HepG2 (cell line): ENCODE results near the gene MEIOB. TPM values are rescaled to one million over a fixed set of nuclear protein-coding genes. Genes with fewer than 3 reads are reported as not detected.

Experiments
- HDAC6 ChIP-seq: fragments of 200-600 bp; sonication (generic); IDR thresholded peaks from 2 replicates; pipeline ENCODE4 v1.7.0; 2017; ENCODE audit warnings: mild to moderate bottlenecking, antibody characterized with exemption, low read length, low read depth
- HOXA5 ChIP-seq: sonication (generic); formaldehyde crosslinking; IDR thresholded peaks from 2 replicates; pipeline ENCODE4 v1.4.0; 2020; ENCODE audit warnings: missing genetic modification reagents
- IRX3 ChIP-seq: sonication (generic); formaldehyde crosslinking; IDR thresholded peaks from 2 replicates; pipeline ENCODE4 v1.8.1; 2023; ENCODE audit warnings: mild to moderate bottlenecking, low read depth, missing genetic modification reagents, borderline replicate concordance
- KAT8 ChIP-seq: IDR thresholded peaks from 2 replicates; pipeline ENCODE4 v1.6.1; 2016; ENCODE audit warnings: missing genetic modification reagents, missing compliant biosample characterization
- KDM3A ChIP-seq: IDR thresholded peaks from 2 replicates; pipeline ENCODE4 v1.6.1; 2018; ENCODE audit warnings: low read depth, missing compliant biosample characterization
- KLF6 ChIP-seq: IDR thresholded peaks from 2 replicates; pipeline ENCODE4 v1.8.0; 2016; ENCODE audit warnings: missing biosample characterization, missing genetic modification reagents
- NR2C2 ChIP-seq: sonication (generic); formaldehyde crosslinking; IDR thresholded peaks from 2 replicates; pipeline ENCODE4 v1.4.0; 2020; ENCODE audit warnings: missing genetic modification reagents, mild to moderate bottlenecking, moderate library complexity, borderline replicate concordance
- RARG ChIP-seq: sonication (generic); formaldehyde crosslinking; IDR thresholded peaks from 2 replicates; pipeline ENCODE4 v1.4.0; 2020; ENCODE audit warnings: low read depth, mild to moderate bottlenecking, missing genetic modification reagents
- RBM22 ChIP-seq: fragments of 200-400 bp; formaldehyde crosslinking; optimal IDR thresholded peaks from 2 replicates; pipeline ENCODE3; 2017; ENCODE audit warnings: mild to moderate bottlenecking, low read length, moderate library complexity
- SRSF9 ChIP-seq: fragments of 200-400 bp; formaldehyde crosslinking; IDR thresholded peaks from 2 replicates; pipeline ENCODE4 v1.6.1; 2018; ENCODE audit warnings: borderline replicate concordance, mild to moderate bottlenecking, low read depth, low read length; ENCODE audit not compliant: insufficient read depth, poor library complexity, severe bottlenecking
- STAG1 ChIP-seq: sonication (generic); formaldehyde crosslinking; IDR thresholded peaks from 2 replicates; pipeline ENCODE4 v1.4.0; 2020; ENCODE audit warnings: missing genetic modification reagents
- ZNF75D ChIP-seq: sonication (generic); formaldehyde crosslinking; IDR thresholded peaks from 2 replicates; pipeline ENCODE4 v1.8.1; 2023; ENCODE audit warnings: missing genetic modification reagents, mild to moderate bottlenecking, borderline replicate concordance
- polyA plus RNA-seq, 8 experiments: library from polyadenylated mRNA; depleted of rRNA in 3 of 8; stranded (reverse) in 7 of 8; unstranded in 1 of 8; fragments of >200 nt; fragmentation: Illumina TruSeq in 4 of 8; extraction: Trizol in 4 of 8; gene quantifications; 2 replicates each; pipeline versions ENCODE4 v1.2.1 to v1.2.3, GENCODE V29; 2011 to 2016; ENCODE audit warnings: low read depth in 4 of 8, missing spikeins in 1 of 8, mixed read lengths in 1 of 8; ENCODE audit not compliant: insufficient read depth in 1 of 8
- total RNA-seq, 5 experiments: library from RNA; depleted of rRNA; stranded (reverse); fragments of >200 nt; fragmentation: Illumina TruSeq; extraction: Trizol; gene quantifications; 2 replicates each; pipeline ENCODE4 v1.2.3, GENCODE V29; 2016; ENCODE audit warnings: low read depth in 1 of 5
- TF ChIP-seq, protein P1 (sequence below): IDR thresholded peaks from 2 replicates; pipeline ENCODE4 v1.6.1; 2012; ENCODE audit warnings: low read length, improper control_type of control experiment
- TF ChIP-seq, protein P2 (sequence below): IDR thresholded peaks from 2 replicates; pipeline ENCODE4 v1.4.0; 2020; ENCODE audit warnings: mild to moderate bottlenecking, missing genetic modification reagents
- TF ChIP-seq, protein P3 (sequence below): sonication (generic); formaldehyde crosslinking; IDR thresholded peaks from 2 replicates; pipeline ENCODE4 v1.5.1; 2020; ENCODE audit warnings: missing genetic modification reagents, mild to moderate bottlenecking, borderline replicate concordance
- TF ChIP-seq, protein P4 (sequence below): sonication (generic); formaldehyde crosslinking; IDR thresholded peaks from 2 replicates; pipeline ENCODE4 v1.8.0; 2023; ENCODE audit warnings: mild to moderate bottlenecking, missing genetic modification reagents
- TF ChIP-seq, protein P5 (sequence below): IDR thresholded peaks from 2 replicates; pipeline ENCODE4 v1.6.1; 2016; ENCODE audit warnings: low read depth, control low read depth

MEIOB gene
- total and polyA plus RNA-seq, 2 of the 13 experiments (the other 11 are each of a cell fraction or from before 2014, with no cell fraction given) = 0.17 TPM; not detected in 1

DNA sequence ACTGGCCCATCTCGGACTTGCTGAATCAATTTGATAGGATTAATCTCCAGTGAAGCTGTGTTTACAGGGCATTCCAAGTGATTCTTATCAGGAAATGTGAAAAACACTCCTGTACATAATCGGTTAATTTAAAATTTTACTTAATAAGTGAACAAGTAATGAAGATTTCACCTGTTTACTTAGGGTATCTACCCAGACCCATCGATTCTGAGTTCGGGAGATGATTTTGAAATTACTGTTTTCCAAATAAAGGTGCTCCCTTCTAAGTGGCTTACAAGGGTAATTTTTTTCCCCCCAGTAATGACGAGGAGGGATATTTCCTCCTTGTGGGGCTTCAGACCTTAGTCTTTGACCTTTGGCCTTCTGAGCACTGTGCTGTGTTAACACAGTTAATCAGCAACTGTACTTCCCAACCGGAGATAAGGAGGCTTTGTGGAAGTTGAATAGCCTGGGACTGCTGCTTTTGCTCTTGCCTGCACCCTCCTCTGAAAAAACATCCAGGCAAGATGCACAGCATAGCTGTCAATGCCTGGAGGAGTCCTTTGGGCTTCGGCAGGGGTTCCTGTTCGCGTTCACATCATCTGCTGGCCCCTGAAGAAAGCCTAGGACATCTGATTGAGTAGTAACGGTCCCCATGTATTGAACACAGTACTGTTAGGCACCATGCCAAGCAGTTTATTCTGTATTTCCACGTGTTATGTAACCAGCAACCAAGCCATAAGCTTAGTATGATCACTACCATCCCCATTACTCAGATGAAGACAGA lies 43.1 kb downstream of the MEIOB start (continued):
- no peak for TF ChIP-seq ZNF75D (CRISPR knock-in tag)
- TF ChIP-seq IRX3 (CRISPR knock-in tag) = 0 out of 2 replicates have a peak, but pooled peaks have one; percentile 50
- TF ChIP-seq HDAC6 = no peak
- no peak for TF ChIP-seq RARG (CRISPR knock-in tag)
- TF ChIP-seq, protein P1, sequence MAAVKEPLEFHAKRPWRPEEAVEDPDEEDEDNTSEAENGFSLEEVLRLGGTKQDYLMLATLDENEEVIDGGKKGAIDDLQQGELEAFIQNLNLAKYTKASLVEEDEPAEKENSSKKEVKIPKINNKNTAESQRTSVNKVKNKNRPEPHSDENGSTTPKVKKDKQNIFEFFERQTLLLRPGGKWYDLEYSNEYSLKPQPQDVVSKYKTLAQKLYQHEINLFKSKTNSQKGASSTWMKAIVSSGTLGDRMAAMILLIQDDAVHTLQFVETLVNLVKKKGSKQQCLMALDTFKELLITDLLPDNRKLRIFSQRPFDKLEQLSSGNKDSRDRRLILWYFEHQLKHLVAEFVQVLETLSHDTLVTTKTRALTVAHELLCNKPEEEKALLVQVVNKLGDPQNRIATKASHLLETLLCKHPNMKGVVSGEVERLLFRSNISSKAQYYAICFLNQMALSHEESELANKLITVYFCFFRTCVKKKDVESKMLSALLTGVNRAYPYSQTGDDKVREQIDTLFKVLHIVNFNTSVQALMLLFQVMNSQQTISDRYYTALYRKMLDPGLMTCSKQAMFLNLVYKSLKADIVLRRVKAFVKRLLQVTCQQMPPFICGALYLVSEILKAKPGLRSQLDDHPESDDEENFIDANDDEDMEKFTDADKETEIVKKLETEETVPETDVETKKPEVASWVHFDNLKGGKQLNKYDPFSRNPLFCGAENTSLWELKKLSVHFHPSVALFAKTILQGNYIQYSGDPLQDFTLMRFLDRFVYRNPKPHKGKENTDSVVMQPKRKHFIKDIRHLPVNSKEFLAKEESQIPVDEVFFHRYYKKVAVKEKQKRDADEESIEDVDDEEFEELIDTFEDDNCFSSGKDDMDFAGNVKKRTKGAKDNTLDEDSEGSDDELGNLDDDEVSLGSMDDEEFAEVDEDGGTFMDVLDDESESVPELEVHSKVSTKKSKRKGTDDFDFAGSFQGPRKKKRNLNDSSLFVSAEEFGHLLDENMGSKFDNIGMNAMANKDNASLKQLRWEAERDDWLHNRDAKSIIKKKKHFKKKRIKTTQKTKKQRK = no peak
- TF ChIP-seq, protein P2, sequence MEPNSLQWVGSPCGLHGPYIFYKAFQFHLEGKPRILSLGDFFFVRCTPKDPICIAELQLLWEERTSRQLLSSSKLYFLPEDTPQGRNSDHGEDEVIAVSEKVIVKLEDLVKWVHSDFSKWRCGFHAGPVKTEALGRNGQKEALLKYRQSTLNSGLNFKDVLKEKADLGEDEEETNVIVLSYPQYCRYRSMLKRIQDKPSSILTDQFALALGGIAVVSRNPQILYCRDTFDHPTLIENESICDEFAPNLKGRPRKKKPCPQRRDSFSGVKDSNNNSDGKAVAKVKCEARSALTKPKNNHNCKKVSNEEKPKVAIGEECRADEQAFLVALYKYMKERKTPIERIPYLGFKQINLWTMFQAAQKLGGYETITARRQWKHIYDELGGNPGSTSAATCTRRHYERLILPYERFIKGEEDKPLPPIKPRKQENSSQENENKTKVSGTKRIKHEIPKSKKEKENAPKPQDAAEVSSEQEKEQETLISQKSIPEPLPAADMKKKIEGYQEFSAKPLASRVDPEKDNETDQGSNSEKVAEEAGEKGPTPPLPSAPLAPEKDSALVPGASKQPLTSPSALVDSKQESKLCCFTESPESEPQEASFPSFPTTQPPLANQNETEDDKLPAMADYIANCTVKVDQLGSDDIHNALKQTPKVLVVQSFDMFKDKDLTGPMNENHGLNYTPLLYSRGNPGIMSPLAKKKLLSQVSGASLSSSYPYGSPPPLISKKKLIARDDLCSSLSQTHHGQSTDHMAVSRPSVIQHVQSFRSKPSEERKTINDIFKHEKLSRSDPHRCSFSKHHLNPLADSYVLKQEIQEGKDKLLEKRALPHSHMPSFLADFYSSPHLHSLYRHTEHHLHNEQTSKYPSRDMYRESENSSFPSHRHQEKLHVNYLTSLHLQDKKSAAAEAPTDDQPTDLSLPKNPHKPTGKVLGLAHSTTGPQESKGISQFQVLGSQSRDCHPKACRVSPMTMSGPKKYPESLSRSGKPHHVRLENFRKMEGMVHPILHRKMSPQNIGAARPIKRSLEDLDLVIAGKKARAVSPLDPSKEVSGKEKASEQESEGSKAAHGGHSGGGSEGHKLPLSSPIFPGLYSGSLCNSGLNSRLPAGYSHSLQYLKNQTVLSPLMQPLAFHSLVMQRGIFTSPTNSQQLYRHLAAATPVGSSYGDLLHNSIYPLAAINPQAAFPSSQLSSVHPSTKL (CRISPR knock-in tag) = peak; percentile 85
- TF ChIP-seq KDM3A = peak; percentile 42; the same call in 1 of the 2 replicates
- TF ChIP-seq, protein P3, sequence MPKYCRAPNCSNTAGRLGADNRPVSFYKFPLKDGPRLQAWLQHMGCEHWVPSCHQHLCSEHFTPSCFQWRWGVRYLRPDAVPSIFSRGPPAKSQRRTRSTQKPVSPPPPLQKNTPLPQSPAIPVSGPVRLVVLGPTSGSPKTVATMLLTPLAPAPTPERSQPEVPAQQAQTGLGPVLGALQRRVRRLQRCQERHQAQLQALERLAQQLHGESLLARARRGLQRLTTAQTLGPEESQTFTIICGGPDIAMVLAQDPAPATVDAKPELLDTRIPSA = no peak
- TF ChIP-seq SRSF9 = no peak
- TF ChIP-seq, protein P4, sequence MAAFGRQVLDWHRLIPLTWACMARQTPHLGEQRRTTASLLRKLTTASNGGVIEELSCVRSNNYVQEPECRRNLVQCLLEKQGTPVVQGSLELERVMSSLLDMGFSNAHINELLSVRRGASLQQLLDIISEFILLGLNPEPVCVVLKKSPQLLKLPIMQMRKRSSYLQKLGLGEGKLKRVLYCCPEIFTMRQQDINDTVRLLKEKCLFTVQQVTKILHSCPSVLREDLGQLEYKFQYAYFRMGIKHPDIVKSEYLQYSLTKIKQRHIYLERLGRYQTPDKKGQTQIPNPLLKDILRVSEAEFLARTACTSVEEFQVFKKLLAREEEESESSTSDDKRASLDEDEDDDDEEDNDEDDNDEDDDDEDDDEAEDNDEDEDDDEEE (CRISPR knock-in tag) = no peak
- TF ChIP-seq NR2C2 = peak; percentile 85
- TF ChIP-seq, protein P5, sequence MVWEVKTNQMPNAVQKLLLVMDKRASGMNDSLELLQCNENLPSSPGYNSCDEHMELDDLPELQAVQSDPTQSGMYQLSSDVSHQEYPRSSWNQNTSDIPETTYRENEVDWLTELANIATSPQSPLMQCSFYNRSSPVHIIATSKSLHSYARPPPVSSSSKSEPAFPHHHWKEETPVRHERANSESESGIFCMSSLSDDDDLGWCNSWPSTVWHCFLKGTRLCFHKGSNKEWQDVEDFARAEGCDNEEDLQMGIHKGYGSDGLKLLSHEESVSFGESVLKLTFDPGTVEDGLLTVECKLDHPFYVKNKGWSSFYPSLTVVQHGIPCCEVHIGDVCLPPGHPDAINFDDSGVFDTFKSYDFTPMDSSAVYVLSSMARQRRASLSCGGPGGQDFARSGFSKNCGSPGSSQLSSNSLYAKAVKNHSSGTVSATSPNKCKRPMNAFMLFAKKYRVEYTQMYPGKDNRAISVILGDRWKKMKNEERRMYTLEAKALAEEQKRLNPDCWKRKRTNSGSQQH (CRISPR knock-in tag) = peak; percentile 64; the same call in 1 of the 2 replicates
- TF ChIP-seq KAT8 = peak; percentile 47; the same call in 1 of the 2 replicates
- TF ChIP-seq STAG1 (CRISPR knock-in tag) = no peak
- TF ChIP-seq HOXA5 (CRISPR knock-in tag) = no peak
- TF ChIP-seq KLF6 (CRISPR knock-in tag) = no peak
- TF ChIP-seq RBM22 = peak; percentile 88
